NOMO-1 treated with DMSO at 0.1 percent for 48 hours (cell line): ENCODE results near the gene GARNL3.

Source experiments
- DNase-seq: peaks from one replicate; lab custom pipeline; 2025; ENCODE audit not compliant: unreplicated experiment; lab: John Stamatoyannopoulos, UW

GARNL3 gene, protein sequence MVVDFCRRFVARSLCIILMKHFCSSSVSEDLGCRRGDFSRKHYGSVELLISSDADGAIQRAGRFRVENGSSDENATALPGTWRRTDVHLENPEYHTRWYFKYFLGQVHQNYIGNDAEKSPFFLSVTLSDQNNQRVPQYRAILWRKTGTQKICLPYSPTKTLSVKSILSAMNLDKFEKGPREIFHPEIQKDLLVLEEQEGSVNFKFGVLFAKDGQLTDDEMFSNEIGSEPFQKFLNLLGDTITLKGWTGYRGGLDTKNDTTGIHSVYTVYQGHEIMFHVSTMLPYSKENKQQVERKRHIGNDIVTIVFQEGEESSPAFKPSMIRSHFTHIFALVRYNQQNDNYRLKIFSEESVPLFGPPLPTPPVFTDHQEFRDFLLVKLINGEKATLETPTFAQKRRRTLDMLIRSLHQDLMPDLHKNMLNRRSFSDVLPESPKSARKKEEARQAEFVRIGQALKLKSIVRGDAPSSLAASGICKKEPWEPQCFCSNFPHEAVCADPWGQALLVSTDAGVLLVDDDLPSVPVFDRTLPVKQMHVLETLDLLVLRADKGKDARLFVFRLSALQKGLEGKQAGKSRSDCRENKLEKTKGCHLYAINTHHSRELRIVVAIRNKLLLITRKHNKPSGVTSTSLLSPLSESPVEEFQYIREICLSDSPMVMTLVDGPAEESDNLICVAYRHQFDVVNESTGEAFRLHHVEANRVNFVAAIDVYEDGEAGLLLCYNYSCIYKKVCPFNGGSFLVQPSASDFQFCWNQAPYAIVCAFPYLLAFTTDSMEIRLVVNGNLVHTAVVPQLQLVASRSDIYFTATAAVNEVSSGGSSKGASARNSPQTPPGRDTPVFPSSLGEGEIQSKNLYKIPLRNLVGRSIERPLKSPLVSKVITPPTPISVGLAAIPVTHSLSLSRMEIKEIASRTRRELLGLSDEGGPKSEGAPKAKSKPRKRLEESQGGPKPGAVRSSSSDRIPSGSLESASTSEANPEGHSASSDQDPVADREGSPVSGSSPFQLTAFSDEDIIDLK

GRCh38 chr9:127264462-127265219, at the start of gene GARNL3:
TSS of gene GARNL3 (plus strand) at chr9:127264774. CDS start at chr9:127264878, 104 bp downstream.
- DNase-seq: no peak

- DNase-seq: no peak
Measured at GRCh38 chr9:127215268-127216209, 49.0 kb upstream of the GARNL3 start.

DNA sequence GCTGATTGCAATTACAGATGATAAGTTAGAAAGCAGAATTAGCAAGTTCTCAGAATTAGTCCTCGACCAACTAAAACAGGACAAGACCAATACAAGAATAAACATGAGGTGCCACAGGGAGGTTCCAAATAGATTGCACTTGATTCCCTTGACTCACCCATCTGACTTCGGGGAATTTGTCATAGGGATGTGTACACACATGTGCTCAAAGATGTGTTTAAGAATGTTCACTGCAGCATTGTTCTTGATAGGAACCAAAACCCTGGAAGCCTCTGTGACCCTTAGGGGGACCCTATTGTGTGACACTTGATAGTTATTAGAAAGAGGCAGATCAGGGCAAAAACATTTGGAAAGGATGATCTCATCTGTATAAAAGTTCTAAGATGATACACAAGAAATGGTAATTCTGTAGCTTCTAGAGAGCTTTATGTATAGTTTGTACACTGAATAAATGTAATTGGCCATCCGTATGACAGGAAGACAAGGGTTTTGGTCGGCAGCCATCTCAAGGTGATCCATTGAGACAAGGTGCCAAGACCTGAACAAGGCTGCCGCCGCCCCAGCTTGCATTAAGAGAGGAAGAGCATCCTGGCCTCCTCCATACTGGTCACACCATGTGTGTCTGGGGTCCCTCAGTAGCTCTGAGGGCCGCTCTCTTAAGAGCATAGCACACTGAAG, 48.2 kb upstream of the GARNL3 start:
- no peak for DNase-seq

DNA sequence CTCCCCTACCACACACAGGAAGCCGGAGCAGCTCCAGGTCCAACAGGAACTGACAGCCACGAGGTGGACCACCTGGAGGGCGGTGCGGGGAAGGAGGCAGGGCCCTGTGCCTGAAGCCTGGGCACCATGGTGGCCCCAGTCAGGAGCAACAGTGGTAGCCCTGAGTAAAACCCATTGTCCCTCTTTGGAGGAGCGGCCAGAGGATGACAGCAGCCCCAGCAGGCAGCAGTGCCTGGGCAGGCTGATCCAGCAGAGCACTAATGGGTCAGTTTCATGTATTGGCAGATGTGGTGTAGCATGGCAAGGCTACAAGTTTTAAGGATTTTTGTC, 47.7 kb upstream of the GARNL3 start:
- no peak for DNase-seq

GRCh38 chr9:127218818-127219217, 45.8 kb upstream of the GARNL3 start:
- DNase-seq: no peak

- DNase-seq: no peak
Measured at GRCh38 chr9:127219520-127219919, 45.1 kb upstream of the GARNL3 start.

- DNase-seq: no peak
Measured at GRCh38 chr9:127221695-127222094, 42.9 kb upstream of the GARNL3 start.

DNA sequence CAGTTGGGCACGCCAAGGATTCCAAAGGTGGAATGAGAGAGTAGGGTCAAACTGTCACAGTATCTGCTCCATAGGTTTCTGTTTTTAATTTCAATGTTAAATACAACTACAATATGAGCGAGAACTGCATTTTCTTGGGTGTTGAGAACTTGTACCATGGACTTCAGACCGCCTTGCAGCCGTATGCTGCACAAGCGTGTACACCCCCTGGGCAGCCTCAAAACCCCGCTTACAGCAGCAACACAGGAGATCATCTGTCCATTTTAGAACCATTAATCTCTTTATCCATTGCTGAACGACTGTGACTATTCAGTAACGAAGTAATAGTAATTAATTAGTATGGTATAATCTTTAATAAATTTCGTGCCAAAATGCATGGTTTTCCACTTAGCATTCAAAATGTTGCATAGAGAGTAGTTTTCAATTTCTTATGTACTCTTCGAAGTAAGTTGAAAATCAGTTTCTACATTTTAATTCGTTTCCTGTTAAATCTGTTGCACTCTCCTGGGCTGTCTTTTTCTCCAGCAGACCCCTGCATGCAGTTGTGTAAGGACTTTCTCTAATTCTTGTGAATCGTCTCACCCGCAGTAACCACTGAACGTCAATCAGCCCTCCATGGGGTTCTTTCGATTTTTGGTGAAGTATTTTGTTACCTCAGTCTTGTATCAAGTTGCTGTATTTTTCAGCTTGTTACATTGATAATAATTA, 42.0 kb upstream of the GARNL3 start:
- no peak for DNase-seq

- DNase-seq: no peak
Measured at GRCh38 chr9:127223266-127223665, 41.3 kb upstream of the GARNL3 start.

DNA sequence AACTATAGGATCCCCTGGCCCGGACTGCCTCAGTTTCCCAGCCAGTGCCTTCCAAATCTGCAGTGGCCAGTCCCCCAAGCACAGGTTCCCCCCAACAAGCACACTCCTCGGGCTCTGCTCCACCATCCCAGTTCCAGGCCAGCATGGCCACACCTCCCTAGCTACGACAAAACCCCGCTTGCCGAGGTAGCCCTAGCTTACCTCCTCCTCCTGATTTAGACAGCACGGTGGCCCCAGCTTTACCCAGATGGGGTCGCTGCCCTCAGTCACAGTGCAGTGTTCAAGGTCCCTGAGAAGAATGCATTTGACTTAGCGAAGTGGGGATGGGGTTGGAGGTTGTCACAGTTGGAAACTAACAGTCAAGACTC, 40.8 kb upstream of the GARNL3 start:
- no peak for DNase-seq

GRCh38 chr9:127224178-127224882, 40.2 kb upstream of the GARNL3 start:
- peak; percentile 85 for DNase-seq

GRCh38 chr9:127224883-127225739, 39.5 kb upstream of the GARNL3 start:
- peak; percentile 87 for DNase-seq

GRCh38 chr9:127225801-127226625, 38.6 kb upstream of the GARNL3 start:
- DNase-seq: no peak

DNA sequence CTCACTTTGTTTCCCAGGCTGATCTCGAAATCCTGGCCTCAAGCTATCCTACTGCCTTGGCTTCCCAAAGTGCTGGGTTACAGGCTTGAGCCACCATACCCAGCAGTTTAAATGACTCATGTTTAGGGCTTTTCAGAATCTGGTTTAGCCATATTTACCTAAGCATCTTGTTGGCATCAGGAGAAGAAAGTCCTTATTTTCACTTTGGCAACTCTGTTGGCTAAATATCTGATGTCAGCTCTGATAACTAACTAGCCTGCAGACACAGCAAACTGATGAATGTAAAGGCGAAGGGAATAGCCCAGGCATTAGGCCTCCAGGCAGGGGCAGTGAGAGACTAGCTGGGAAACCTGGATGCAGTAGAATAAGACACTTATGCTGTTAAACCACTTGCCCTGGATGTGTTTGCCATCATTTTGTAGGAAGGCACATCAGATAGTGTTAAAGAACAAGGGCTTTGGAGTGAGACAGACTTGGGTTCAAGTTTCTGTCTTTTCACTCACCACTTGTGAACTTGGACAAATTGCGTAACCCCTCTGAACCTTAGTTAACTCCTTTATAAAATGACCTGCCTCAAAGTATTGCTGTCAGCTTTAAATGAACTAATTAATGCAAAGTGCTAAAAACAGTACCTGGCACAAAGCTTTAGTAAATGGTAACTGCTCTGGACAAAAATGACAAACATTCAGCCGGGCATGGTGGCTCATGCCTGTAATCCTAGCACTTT, 34.7 kb upstream of the GARNL3 start:
- no peak for DNase-seq

DNA sequence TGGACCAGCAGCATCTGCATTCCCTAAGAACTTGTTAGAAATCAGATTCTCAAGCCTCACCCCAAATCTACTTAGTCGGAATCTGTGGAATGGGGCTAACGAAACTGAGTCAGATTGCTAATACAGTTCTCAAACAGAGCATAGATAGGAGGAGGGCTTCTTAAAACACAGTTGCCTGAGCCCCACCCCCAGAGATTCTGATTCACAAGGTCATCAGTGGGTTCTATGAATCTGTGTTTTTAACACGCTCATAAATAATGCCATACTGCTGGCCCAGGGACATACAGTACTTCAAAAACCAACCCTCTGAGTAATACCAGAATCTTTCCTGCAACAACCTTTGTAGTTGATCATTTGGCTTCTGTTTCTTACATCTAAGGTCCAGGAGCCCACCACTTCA, 32.9 kb upstream of the GARNL3 start:
- no peak for DNase-seq
